H1 (cell line): Measurements from ENCODE around the gene STARD4. TPM values are rescaled to one million over a fixed set of nuclear protein-coding genes. Genes with fewer than 3 reads are reported as not detected.

ENCODE experiments used
- CTCF ChIA-PET: fragments of 300-600 bp; sonication (Branson Sonifier 250); formaldehyde crosslinking; loops from one replicate; lab custom pipeline; 2021; ENCODE audit not compliant: partially characterized antibody; lab: Charles Lee
- POLR2A ChIA-PET: fragments of 300-600 bp; sonication (Branson Sonifier 250); formaldehyde crosslinking; loops from one replicate; lab custom pipeline; 2021; ENCODE audit warnings: inconsistent platforms; ENCODE audit not compliant: partially characterized antibody; lab: Charles Lee
- DNase-seq, 2 experiments: peaks; one replicate each; pipeline versions ENCODE4 v3.0.0 to v3.0.0-alpha.2; 2010 to 2022; ENCODE audit warnings: low spot score in 2 of 2, low read depth in 1 of 2, mixed read lengths in 1 of 2
- FAIRE-seq: peaks from 2 replicates; lab custom pipeline; 2011; peaks lifted over from hg19 to GRCh38; lab: Jason Lieb, UNC
- H2AFZ ChIP-seq: 2 replicates; pipeline ENCODE4 v1.8.1; 2012; ENCODE audit warnings: low read length, inconsistent platforms
- H2AK5ac ChIP-seq: 2 replicates; pipeline ENCODE4 v1.6.1; 2013; ENCODE audit warnings: low read depth, low read length
- H2BK120ac ChIP-seq: replicated peaks from 2 replicates; pipeline ENCODE3; 2013; ENCODE audit warnings: low read depth, low read length, inconsistent platforms
- H2BK12ac ChIP-seq: 2 replicates; pipeline ENCODE4 v1.6.1; 2013; ENCODE audit warnings: low read depth, low read length
- H2BK15ac ChIP-seq: 2 replicates; pipeline ENCODE4 v1.6.1; 2013; ENCODE audit warnings: low read length
- H2BK20ac ChIP-seq: 2 replicates; pipeline ENCODE4 v1.6.1; 2013; ENCODE audit warnings: low read length
- H2BK5ac ChIP-seq: 2 replicates; pipeline ENCODE4 v1.6.1; 2013; ENCODE audit warnings: low read depth, low read length
- H3K14ac ChIP-seq: 2 replicates; pipeline ENCODE4 v1.6.1; 2013; ENCODE audit warnings: inconsistent platforms; ENCODE audit not compliant: insufficient read length
- H3K18ac ChIP-seq: 2 replicates; pipeline ENCODE4 v1.6.1; 2013; ENCODE audit warnings: low read length; ENCODE audit errors: extremely low read depth
- H3K23ac ChIP-seq: 2 replicates; pipeline ENCODE4 v1.6.1; 2013; ENCODE audit warnings: inconsistent platforms; ENCODE audit not compliant: insufficient read length
- H3K23me2 ChIP-seq: 2 replicates; pipeline ENCODE4 v1.6.1; 2013; ENCODE audit warnings: low read depth, low read length
- H3K27ac ChIP-seq: 2 replicates; pipeline ENCODE4 v1.6.1; 2011; ENCODE audit warnings: low read depth, low read length, inconsistent platforms
- H3K27me3 ChIP-seq, 4 experiments: replicated peaks in 1 of 4; 1 replicate in 1 of 4; 2 replicates in 3 of 4; pipeline versions ENCODE4 v1.6.1 to v1.8.1; 2011 to 2013; ENCODE audit warnings: low read length in 3 of 4, mild to moderate bottlenecking in 3 of 4, inconsistent platforms in 2 of 4, mixed read lengths in 2 of 4, moderate library complexity in 1 of 4; ENCODE audit not compliant: control insufficient read depth in 3 of 4, insufficient read depth in 3 of 4; ENCODE audit errors: extremely low read depth in 1 of 4
- H3K36me3 ChIP-seq, 4 experiments: 2 replicates each; pipeline versions ENCODE4 v1.6.1 to v1.8.1; 2011 to 2013; ENCODE audit warnings: mild to moderate bottlenecking in 4 of 4, low read length in 3 of 4, moderate library complexity in 2 of 4, control low read depth in 1 of 4, inconsistent platforms in 1 of 4; ENCODE audit not compliant: insufficient read depth in 4 of 4, control insufficient read depth in 2 of 4
- H3K4ac ChIP-seq: replicated peaks from 2 replicates; pipeline ENCODE3; 2013; ENCODE audit warnings: low read length, low read depth, mixed read lengths, inconsistent platforms; ENCODE audit not compliant: insufficient read length
- H3K4me1 ChIP-seq, 4 experiments: replicated peaks in 1 of 4; 1 replicate in 1 of 4; 2 replicates in 3 of 4; pipeline versions ENCODE4 v1.6.1 to v1.8.1; 2011 to 2013; ENCODE audit warnings: low read length in 3 of 4, inconsistent platforms in 2 of 4, mixed read lengths in 1 of 4; ENCODE audit not compliant: insufficient read depth in 4 of 4, control insufficient read depth in 3 of 4
- H3K4me2 ChIP-seq, 2 experiments: 2 replicates each; pipeline versions ENCODE4 v1.6.1 to v1.8.1; 2011 to 2013; ENCODE audit warnings: low read depth in 2 of 2, low read length in 2 of 2, control low read depth in 1 of 2, inconsistent platforms in 1 of 2, mild to moderate bottlenecking in 1 of 2; ENCODE audit not compliant: insufficient read depth in 1 of 2
- H3K4me3 ChIP-seq, 4 experiments: fragments of 200-600, 300-600 bp in 1 of 4; sonication (generic), shearing (Covaris generic), sonication (Bioruptor Twin) in 1 of 4; 2 replicates each; pipeline versions ENCODE4 v1.5.1 to v1.8.1; 2011 to 2016; ENCODE audit warnings: low read length in 4 of 4, low read depth in 3 of 4, control low read depth in 2 of 4, inconsistent platforms in 2 of 4, mild to moderate bottlenecking in 2 of 4, mixed read lengths in 1 of 4, moderate library complexity in 1 of 4; ENCODE audit not compliant: insufficient read depth in 2 of 4; ENCODE audit errors: extremely low read depth in 1 of 4
- H3K56ac ChIP-seq: replicated peaks from 2 replicates; pipeline ENCODE3; 2013; ENCODE audit warnings: low read depth, mild to moderate bottlenecking, mixed read lengths, low read length, inconsistent platforms; ENCODE audit not compliant: insufficient read length
- H3K79me1 ChIP-seq: 2 replicates; pipeline ENCODE4 v1.6.1; 2013; ENCODE audit warnings: low read depth, low read length, control low read depth
- H3K79me2 ChIP-seq, 2 experiments: 2 replicates each; pipeline versions ENCODE4 v1.6.1 to v1.8.1; 2012 to 2013; ENCODE audit warnings: low read length in 2 of 2, mild to moderate bottlenecking in 2 of 2, inconsistent platforms in 1 of 2; ENCODE audit not compliant: insufficient read depth in 2 of 2, control insufficient read depth in 1 of 2
- H3K9ac ChIP-seq, 4 experiments: replicated peaks in 1 of 4; 1 replicate in 1 of 4; 2 replicates in 3 of 4; pipeline versions ENCODE4 v1.6.1 to v1.8.1; 2011 to 2013; ENCODE audit warnings: low read depth in 3 of 4, low read length in 3 of 4, control low read depth in 2 of 4, mild to moderate bottlenecking in 2 of 4, moderate library complexity in 2 of 4, inconsistent platforms in 1 of 4; ENCODE audit errors: extremely low read depth in 1 of 4
- H3K9me3 ChIP-seq, 2 experiments: 2 replicates each; pipeline versions ENCODE4 v1.6.1 to v1.8.1; 2012 to 2013; ENCODE audit warnings: mild to moderate bottlenecking in 2 of 2, moderate library complexity in 2 of 2, control low read depth in 1 of 2, inconsistent platforms in 1 of 2, low read depth in 1 of 2, low read length in 1 of 2, mixed read lengths in 1 of 2; ENCODE audit not compliant: insufficient read depth in 2 of 2
- H4K20me1 ChIP-seq, 2 experiments: replicated peaks in 1 of 2; 2 replicates each; pipeline versions ENCODE3 to v1.8.1; 2011 to 2013; ENCODE audit warnings: inconsistent platforms in 2 of 2, low read length in 2 of 2, mild to moderate bottlenecking in 1 of 2; ENCODE audit not compliant: insufficient read depth in 2 of 2, control insufficient read depth in 1 of 2
- H4K5ac ChIP-seq: 2 replicates; pipeline ENCODE4 v1.6.1; 2013; ENCODE audit warnings: low read length, low read depth, mixed read lengths, inconsistent platforms; ENCODE audit not compliant: insufficient read length
- H4K8ac ChIP-seq: 2 replicates; pipeline ENCODE4 v1.8.0; 2013; ENCODE audit warnings: mild to moderate bottlenecking, moderate library complexity, low read length, inconsistent platforms; ENCODE audit not compliant: insufficient read depth; ENCODE audit errors: extremely low read depth
- H4K91ac ChIP-seq: replicated peaks from 2 replicates; pipeline ENCODE3; 2013; ENCODE audit warnings: low read length, mixed read lengths, inconsistent platforms; ENCODE audit not compliant: insufficient read length
- BACH1 ChIP-seq: IDR thresholded peaks from 2 replicates; pipeline ENCODE4 v1.6.1; 2012; ENCODE audit warnings: low read length, improper control_type of control experiment
- BCL11A ChIP-seq, 2 experiments: IDR thresholded peaks; one replicate each; pipeline ENCODE4 v1.6.1; 2011; ENCODE audit warnings: low read depth in 2 of 2, low read length in 2 of 2, mild to moderate bottlenecking in 2 of 2
- CBX8 ChIP-seq: fragments of 300-800, 300-1000 bp; sonication (generic); IDR thresholded peaks from 2 replicates; pipeline ENCODE4 v1.7.1; 2016; ENCODE audit warnings: low read depth, low read length, borderline replicate concordance
- CHD2 ChIP-seq: IDR thresholded peaks from 2 replicates; pipeline ENCODE4 v1.6.1; 2012; ENCODE audit warnings: low read length, improper control_type of control experiment
- HDAC2 ChIP-seq, 2 experiments: fragments of 300-600 bp in 1 of 2; sonication (generic) in 1 of 2; IDR thresholded peaks; 2 replicates each; pipeline ENCODE4 v1.6.1; 2011 to 2012; ENCODE audit warnings: low read depth in 2 of 2, low read length in 2 of 2, mild to moderate bottlenecking in 2 of 2, moderate library complexity in 2 of 2, borderline replicate concordance in 1 of 2, inconsistent platforms in 1 of 2
- RNF2 ChIP-seq: fragments of 200-900, 300-1000 bp; sonication (generic); IDR thresholded peaks from 2 replicates; pipeline ENCODE4 v1.7.1; 2016; ENCODE audit warnings: borderline replicate concordance, low read depth, mild to moderate bottlenecking, antibody characterized with exemption, low read length; ENCODE audit not compliant: poor library complexity, severe bottlenecking; ENCODE audit errors: missing control alignments
- SP1 ChIP-seq: IDR thresholded peaks from 2 replicates; pipeline ENCODE4 v1.6.1; 2011; ENCODE audit warnings: low read depth, low read length
- SP2 ChIP-seq: IDR thresholded peaks from 2 replicates; pipeline ENCODE4 v1.6.1; 2012; ENCODE audit warnings: mild to moderate bottlenecking, low read length, inconsistent platforms
- SRF ChIP-seq: IDR thresholded peaks from 2 replicates; pipeline ENCODE4 v1.6.1; 2011; ENCODE audit warnings: mild to moderate bottlenecking, low read depth, low read length, moderate library complexity
- YY1 ChIP-seq: IDR thresholded peaks from 2 replicates; pipeline ENCODE4 v1.6.1; 2011; ENCODE audit warnings: low read depth, mild to moderate bottlenecking, low read length
- ZNF274 ChIP-seq: IDR thresholded peaks from 2 replicates; pipeline ENCODE4 v1.7.0; 2012; ENCODE audit warnings: low read length, borderline replicate concordance; ENCODE audit errors: extremely low read depth
- polyA plus RNA-seq, 7 experiments: library from polyadenylated mRNA; depleted of rRNA in 3 of 7; stranded (reverse) in 5 of 7; unstranded in 2 of 7; fragments of >200 nt in 5 of 7; fragments of 200-250 nt in 2 of 7; gene quantifications; 1 replicate in 5 of 7; 2 replicates in 1 of 7; 4 replicates in 1 of 7; pipeline versions ENCODE4 v1.2.1 to v1.2.3, GENCODE V29; 2011 to 2013; ENCODE audit warnings: missing spikeins in 2 of 7, mixed read lengths in 2 of 7
- total RNA-seq: library from RNA; stranded (reverse); fragmentation: NEBNext Ultra II Directional; extraction: Animal tissue kit (Norgen Biotek cat#: 25700); gene quantifications from 2 replicates; pipeline ENCODE4 v1.2.1, GENCODE V29; 2021
- TF ChIP-seq, protein P1 (sequence below): IDR thresholded peaks from 2 replicates; pipeline ENCODE4 v1.6.1; 2012; ENCODE audit warnings: inconsistent platforms
- TF ChIP-seq, protein P2 (sequence below): IDR thresholded peaks from 2 replicates; pipeline ENCODE4 v1.6.1; 2012; ENCODE audit warnings: low read length, inconsistent platforms

Gene STARD4
- total and polyA plus RNA-seq, 2 of the 8 experiments (the other 6 are each of a cell fraction or from before 2014, with no cell fraction given), result 10.8 to 47.9 TPM

DNA sequence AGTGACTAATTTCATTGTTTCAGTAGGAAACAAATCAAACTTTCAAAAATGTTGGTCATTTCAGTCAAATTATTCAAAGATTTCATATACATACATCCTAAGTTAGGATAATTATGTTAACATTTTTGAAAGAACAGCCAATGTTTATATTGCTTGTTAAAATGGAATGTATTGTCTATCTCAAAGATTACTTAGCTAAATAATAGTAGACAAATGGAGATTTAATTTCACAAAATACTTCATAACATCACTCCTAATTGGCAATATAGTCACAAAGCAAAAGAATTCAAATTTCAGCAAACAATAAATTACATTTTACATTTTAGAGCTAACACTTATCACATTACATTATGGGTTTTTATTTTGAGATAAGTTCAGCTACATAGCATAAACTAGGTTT is 25.4 kb downstream of the STARD4 start:
- no peaks in the 10 kb centered on the region for H3K4me1 ChIP-seq
- H2AK5ac ChIP-seq, result no peak overlapping the region
- ChIA-PET CTCF (interaction anchor here (0.6 kb wide), 1 partner anchor 330 kb away, joined by 3 read pairs; no protein-coding TSS in a partner anchor), POLR2A (interaction anchor here (0.7 kb wide), 1 partner anchor 277 kb away, joined by 3 read pairs; no protein-coding TSS in a partner anchor)
- no peaks in the 10 kb centered on the region for H3K79me1 ChIP-seq
- no peak overlapping the region for H4K5ac ChIP-seq
- FAIRE-seq (no peak), DNase-seq (no peak)
- no peak overlapping the region for H2BK15ac ChIP-seq
- H3K56ac ChIP-seq, result no peak overlapping the region
- H3K9ac ChIP-seq, result no peak overlapping the region
- no peak overlapping the region for H3K4me2 ChIP-seq
- H3K79me2 ChIP-seq, result no peaks in the 10 kb centered on the region
- no peaks in the 10 kb centered on the region for H3K9me3 ChIP-seq
- H2BK12ac ChIP-seq, result no peak overlapping the region
- H3K18ac ChIP-seq, result no peak overlapping the region
- no peaks in the 10 kb centered on the region for H4K20me1 ChIP-seq
- no peaks in the 10 kb centered on the region for H3K23me2 ChIP-seq
- no peak overlapping the region for H4K8ac ChIP-seq
- no peak overlapping the region for H2BK120ac ChIP-seq
- no peak overlapping the region for H3K23ac ChIP-seq
- H4K91ac ChIP-seq, result no peak overlapping the region
- H3K27ac ChIP-seq, result no peak overlapping the region
- H2AFZ ChIP-seq, result no peak overlapping the region
- no peaks in the 10 kb centered on the region for H3K36me3 ChIP-seq
- no peak overlapping the region for H2BK5ac ChIP-seq
- no peak overlapping the region for H2BK20ac ChIP-seq
- no peak overlapping the region for H3K4me3 ChIP-seq
- H3K4ac ChIP-seq, result no peak overlapping the region
- no peak overlapping the region for H3K14ac ChIP-seq
- no peaks in the 10 kb centered on the region for H3K27me3 ChIP-seq
- no peak for TF ChIP-seq CBX8
- TF ChIP-seq CHD2, result no peak
- TF ChIP-seq SP1, result no peak
- TF ChIP-seq SP2, result no peak
- no peak for TF ChIP-seq BCL11A (IDR thresholded peaks at IDR 0.05; ENCODE audit: low read depth in 2 of 2, low read length in 2 of 2)
- no peak for TF ChIP-seq RNF2
- no peak for TF ChIP-seq YY1
- TF ChIP-seq, protein P1, sequence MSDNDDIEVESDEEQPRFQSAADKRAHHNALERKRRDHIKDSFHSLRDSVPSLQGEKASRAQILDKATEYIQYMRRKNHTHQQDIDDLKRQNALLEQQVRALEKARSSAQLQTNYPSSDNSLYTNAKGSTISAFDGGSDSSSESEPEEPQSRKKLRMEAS, result no peak
- no peak for TF ChIP-seq BACH1
- no peak for TF ChIP-seq HDAC2 (IDR thresholded peaks at IDR 0.05; ENCODE audit: borderline replicate concordance in 1 of 2, low read depth in 2 of 2, low read length in 2 of 2)
- TF ChIP-seq, protein P2, sequence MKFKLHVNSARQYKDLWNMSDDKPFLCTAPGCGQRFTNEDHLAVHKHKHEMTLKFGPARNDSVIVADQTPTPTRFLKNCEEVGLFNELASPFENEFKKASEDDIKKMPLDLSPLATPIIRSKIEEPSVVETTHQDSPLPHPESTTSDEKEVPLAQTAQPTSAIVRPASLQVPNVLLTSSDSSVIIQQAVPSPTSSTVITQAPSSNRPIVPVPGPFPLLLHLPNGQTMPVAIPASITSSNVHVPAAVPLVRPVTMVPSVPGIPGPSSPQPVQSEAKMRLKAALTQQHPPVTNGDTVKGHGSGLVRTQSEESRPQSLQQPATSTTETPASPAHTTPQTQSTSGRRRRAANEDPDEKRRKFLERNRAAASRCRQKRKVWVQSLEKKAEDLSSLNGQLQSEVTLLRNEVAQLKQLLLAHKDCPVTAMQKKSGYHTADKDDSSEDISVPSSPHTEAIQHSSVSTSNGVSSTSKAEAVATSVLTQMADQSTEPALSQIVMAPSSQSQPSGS, result no peak
- no peak for TF ChIP-seq SRF
- TF ChIP-seq ZNF274, result no peak
